Gastrocnemius medialis (tissue), 4 donors: ENCODE measurements around the gene ENOPH1.
"Not testable (repeated sequence)": the region's sequence is repeated elsewhere in the genome, so short reads cannot be mapped to it uniquely, and the experiment has no call there.

Source experiments
- CTCF ChIP-seq, 5 experiments: fragments of 450-650 bp in 3 of 5; fragments of 200-600 bp in 2 of 5; sonication (generic) in 2 of 5; IDR thresholded peaks in 4 of 5; conservative IDR thresholded peaks in 1 of 5; 1 replicate in 4 of 5; 2 replicates in 1 of 5; pipeline ENCODE4 v1.5.1; 2016 to 2019; ENCODE audit warnings: antibody characterized with exemption in 5 of 5, mild to moderate bottlenecking in 3 of 5, moderate library complexity in 3 of 5
- POLR2A ChIP-seq, 2 donors: fragments of 450-650 bp; IDR thresholded peaks; one replicate each; pipeline ENCODE4 v1.6.1; 2017; ENCODE audit warnings: antibody characterized with exemption in 2 of 2, mild to moderate bottlenecking in 2 of 2, moderate library complexity in 2 of 2

DNA sequence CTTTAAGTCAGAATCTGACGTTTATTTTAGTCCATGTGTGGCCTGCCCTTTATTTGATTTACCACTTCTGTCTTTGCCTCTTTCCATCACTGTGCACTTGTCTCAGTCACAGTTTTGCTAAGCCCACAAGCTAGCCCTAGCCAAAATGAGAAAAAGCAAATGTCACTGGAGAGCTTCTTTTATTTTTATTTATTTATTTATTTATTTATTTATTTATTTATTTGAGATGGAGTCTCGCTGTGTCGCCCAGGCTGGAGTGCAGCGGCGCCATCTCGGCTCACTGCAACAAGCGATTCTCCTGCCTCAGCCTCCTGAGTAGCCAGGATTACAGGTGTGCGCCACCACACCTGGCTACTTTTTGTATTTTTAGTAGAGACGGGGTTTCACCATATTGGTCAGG lies 40.3 kb upstream of the ENOPH1 start:
- not testable (repeated sequence) for TF ChIP-seq CTCF (IDR thresholded peaks at IDR 0.05 in 4 of 5, conservative IDR thresholded peaks at IDR 0.05 in 1 of 5); POLR2A (IDR thresholded peaks at IDR 0.05)
